H7 (cell line): ENCODE data around the gene ALPG. TPM values are rescaled to one million over a fixed set of nuclear protein-coding genes. Genes with fewer than 3 reads are reported as not detected.

Experiments
- DNase-seq: peaks from one replicate; pipeline ENCODE4 v3.0.0; 2012
- H3K27me3 ChIP-seq: 2 replicates; pipeline ENCODE4 v1.6.0; 2011; ENCODE audit warnings: mild to moderate bottlenecking, low read length; ENCODE audit not compliant: control insufficient read depth, insufficient read depth
- H3K36me3 ChIP-seq: replicated peaks from 2 replicates; pipeline ENCODE4 v1.5.1; 2011; ENCODE audit warnings: low read length; ENCODE audit not compliant: control insufficient read depth, insufficient read depth
- H3K4me3 ChIP-seq: 2 replicates; pipeline ENCODE4 v1.5.1; 2011; ENCODE audit warnings: low read depth, mild to moderate bottlenecking, control low read depth, low read length, moderate library complexity; ENCODE audit not compliant: insufficient read depth
- total RNA-seq: library from RNA; depleted of rRNA; stranded (reverse); fragments of >200 nt; shearing (Covaris generic); gene quantifications from 2 replicates; pipeline ENCODE4 v1.2.3, GENCODE V29; 2014; rRNA removed

The ALPG gene
- total RNA-seq, 1 experiment from 2014 or later, result 0.21 TPM

GRCh38 chr2:232457121-232458011 lies 50.7 kb downstream of the ALPG start:
- H3K4me3 ChIP-seq, result no peak overlapping the region
- no peaks in the 10 kb centered on the region for H3K27me3 ChIP-seq
- no peaks in the 10 kb centered on the region for H3K36me3 ChIP-seq
- peak; percentile 39 for DNase-seq

- peak; percentile 30 for DNase-seq
- no peak overlapping the region for H3K4me3 ChIP-seq
- no peaks in the 10 kb centered on the region for H3K27me3 ChIP-seq
- no peaks in the 10 kb centered on the region for H3K36me3 ChIP-seq
Measured at GRCh38 chr2:232458051-232458660, 51.5 kb downstream of the ALPG start.

GRCh38 chr2:232458661-232459418 lies 52.2 kb downstream of the ALPG start:
- Histone ChIP-seq H3K36me3 (no peaks in the 10 kb centered on the region), H3K27me3 (no peaks in the 10 kb centered on the region), H3K4me3 (no peak overlapping the region)
- peak; percentile 55 for DNase-seq

GRCh38 chr2:232459419-232460035 lies 52.9 kb downstream of the ALPG start:
- Histone ChIP-seq H3K27me3 (no peaks in the 10 kb centered on the region), H3K4me3 (no peak overlapping the region), H3K36me3 (no peaks in the 10 kb centered on the region)
- peak; percentile 27 for DNase-seq

- DNase-seq, result peak; percentile 17
- no peaks in the 10 kb centered on the region for H3K27me3 ChIP-seq
- H3K4me3 ChIP-seq, result no peak overlapping the region
- H3K36me3 ChIP-seq, result no peaks in the 10 kb centered on the region
Measured at GRCh38 chr2:232460171-232460570, 53.5 kb downstream of the ALPG start.

Other genes starting within 250 kb of the ALPG start
- gene ALPP, start 28.1 kb upstream of the ALPG start, total RNA-seq, result 0.15 and 0.69 TPM in 2 replicates
- 0.10 TPM in 1 of 2 replicates, not detected in the other for gene ALPI, start 49.3 kb downstream of the ALPG start, total RNA-seq
- 12.5 and 17.2 TPM in 2 replicates for gene ECEL1, start 81.0 kb downstream of the ALPG start, total RNA-seq
- not detected in 2 replicates for gene PRSS56, start 113.5 kb downstream of the ALPG start, total RNA-seq
- gene CHRND, start 119.3 kb downstream of the ALPG start, total RNA-seq, result not detected in 2 replicates
- not detected in 2 replicates for gene CHRNG, start 132.8 kb downstream of the ALPG start, total RNA-seq
- gene TIGD1, start 143.7 kb downstream of the ALPG start, total RNA-seq, result 5.0 and 8.0 TPM in 2 replicates
- gene EIF4E2, start 143.8 kb downstream of the ALPG start, total RNA-seq, result 64.6 and 65.3 TPM in 2 replicates
- gene EFHD1, start 226.8 kb downstream of the ALPG start, total RNA-seq, result 3.8 and 4.3 TPM in 2 replicates